Measurements from ENCODE around the gene PRDX1.

DNA sequence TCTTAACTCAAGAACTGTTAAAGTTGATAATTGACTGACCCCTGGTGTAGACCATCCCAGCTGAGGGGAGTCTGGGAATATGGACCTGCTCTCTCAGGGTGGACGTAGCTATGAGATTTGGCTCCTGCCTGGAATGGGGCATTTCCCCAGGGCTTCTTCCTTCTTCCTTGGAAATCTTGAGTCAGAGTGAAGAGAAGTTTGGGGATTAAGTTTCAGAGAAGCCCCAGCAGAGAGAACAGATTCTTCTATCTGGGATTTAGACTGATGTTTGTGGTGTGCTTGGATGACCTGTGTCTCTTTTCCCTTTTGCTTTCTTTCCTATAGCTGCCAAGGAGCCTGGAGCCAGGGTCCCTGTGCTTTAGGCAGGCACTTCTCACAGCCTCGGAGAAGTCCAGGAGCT, 42.2 kb upstream of the PRDX1 start:
- TF ChIP-seq YY1 (IDR thresholded peaks at IDR 0.05; ENCODE audit: low read depth), result no peak
- TF ChIP-seq EGR1 (IDR thresholded peaks at IDR 0.05), result no peak
- no peak for TF ChIP-seq FOXM1 (IDR thresholded peaks at IDR 0.05; ENCODE audit: borderline replicate concordance, low read depth)
- no peak for TF ChIP-seq TCF12 (IDR thresholded peaks at IDR 0.05; ENCODE audit: low read depth)
- TF ChIP-seq, protein P1, sequence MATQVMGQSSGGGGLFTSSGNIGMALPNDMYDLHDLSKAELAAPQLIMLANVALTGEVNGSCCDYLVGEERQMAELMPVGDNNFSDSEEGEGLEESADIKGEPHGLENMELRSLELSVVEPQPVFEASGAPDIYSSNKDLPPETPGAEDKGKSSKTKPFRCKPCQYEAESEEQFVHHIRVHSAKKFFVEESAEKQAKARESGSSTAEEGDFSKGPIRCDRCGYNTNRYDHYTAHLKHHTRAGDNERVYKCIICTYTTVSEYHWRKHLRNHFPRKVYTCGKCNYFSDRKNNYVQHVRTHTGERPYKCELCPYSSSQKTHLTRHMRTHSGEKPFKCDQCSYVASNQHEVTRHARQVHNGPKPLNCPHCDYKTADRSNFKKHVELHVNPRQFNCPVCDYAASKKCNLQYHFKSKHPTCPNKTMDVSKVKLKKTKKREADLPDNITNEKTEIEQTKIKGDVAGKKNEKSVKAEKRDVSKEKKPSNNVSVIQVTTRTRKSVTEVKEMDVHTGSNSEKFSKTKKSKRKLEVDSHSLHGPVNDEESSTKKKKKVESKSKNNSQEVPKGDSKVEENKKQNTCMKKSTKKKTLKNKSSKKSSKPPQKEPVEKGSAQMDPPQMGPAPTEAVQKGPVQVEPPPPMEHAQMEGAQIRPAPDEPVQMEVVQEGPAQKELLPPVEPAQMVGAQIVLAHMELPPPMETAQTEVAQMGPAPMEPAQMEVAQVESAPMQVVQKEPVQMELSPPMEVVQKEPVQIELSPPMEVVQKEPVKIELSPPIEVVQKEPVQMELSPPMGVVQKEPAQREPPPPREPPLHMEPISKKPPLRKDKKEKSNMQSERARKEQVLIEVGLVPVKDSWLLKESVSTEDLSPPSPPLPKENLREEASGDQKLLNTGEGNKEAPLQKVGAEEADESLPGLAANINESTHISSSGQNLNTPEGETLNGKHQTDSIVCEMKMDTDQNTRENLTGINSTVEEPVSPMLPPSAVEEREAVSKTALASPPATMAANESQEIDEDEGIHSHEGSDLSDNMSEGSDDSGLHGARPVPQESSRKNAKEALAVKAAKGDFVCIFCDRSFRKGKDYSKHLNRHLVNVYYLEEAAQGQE (IDR thresholded peaks at IDR 0.05; ENCODE audit: low read depth), result no peak
- no peak for TF ChIP-seq RAD21 (IDR thresholded peaks at IDR 0.05; ENCODE audit: low read depth)
- no peak for TF ChIP-seq NFIC (IDR thresholded peaks at IDR 0.05)
- TF ChIP-seq EP300 (IDR thresholded peaks at IDR 0.05; ENCODE audit: borderline replicate concordance), result no peak
- TF ChIP-seq, protein P2, sequence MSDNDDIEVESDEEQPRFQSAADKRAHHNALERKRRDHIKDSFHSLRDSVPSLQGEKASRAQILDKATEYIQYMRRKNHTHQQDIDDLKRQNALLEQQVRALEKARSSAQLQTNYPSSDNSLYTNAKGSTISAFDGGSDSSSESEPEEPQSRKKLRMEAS (IDR thresholded peaks at IDR 0.05), result no peak
- no peak for TF ChIP-seq CEBPB (IDR thresholded peaks at IDR 0.05)

Measured in Ishikawa (cell line).